Measurements from ENCODE around the gene SOX2. TPM values are rescaled to one million over a fixed set of nuclear protein-coding genes. Genes with fewer than 3 reads are reported as not detected.

The SOX2 gene
- total RNA-seq, 1 experiment from 2014 or later, result 0.39 TPM

GRCh38 chr3:181717549-181718171 lies 5.9 kb downstream of the SOX2 start:
- no TSS peak for BruUV-seq (replicated peaks)

GRCh38 chr3:181718369-181718768 lies 6.6 kb downstream of the SOX2 start:
- Histone ChIP-seq H3K4me3 (ENCODE audit: low read depth in 2 of 2, low read length in 2 of 2) (no peak overlapping the region), H3K9me3 (ENCODE audit: control insufficient read depth, insufficient read depth, low read depth, low read length) (no peaks in the 10 kb centered on the region), H3K27me3 (ENCODE audit: control insufficient read depth, insufficient read depth, low read length) (peaks cover 37% of the 10 kb centered on the region), H3K36me3 (ENCODE audit: control insufficient read depth, insufficient read depth, low read length) (no peaks in the 10 kb centered on the region), H3K4me1 (ENCODE audit: control insufficient read depth, insufficient read depth, low read length) (no peaks in the 10 kb centered on the region), H3K27ac (ENCODE audit: low read length) (no peak overlapping the region)
- CTCF ChIA-PET, result no interaction called here
- TF ChIP-seq TCF7L2 (IDR thresholded peaks at IDR 0.05; ENCODE audit: low read depth, low read length) (no peak), POLR2AphosphoS5 (IDR thresholded peaks at IDR 0.05; ENCODE audit: low read depth, low read length) (no peak), SIN3A (IDR thresholded peaks at IDR 0.05; ENCODE audit: borderline replicate concordance, insufficient read depth, low read depth, low read length) (no peak)
- POLR2A ChIA-PET, result no interaction called here
- ATAC-seq (no peak), DNase-seq (ENCODE audit: low read depth, low spot score) (no peak)
- intact Hi-C loops (cut with micrococcal nuclease; ENCODE audit: unreplicated experiment) (no loop called here), in situ Hi-C loops (cut with HindIII; ENCODE audit: low pct_unique_long_range_greater_than_20kb, low sequenced_read_pairs) (no loop called here)
- no TSS peak for BruUV-seq (replicated peaks)

More at GRCh38 chr3:181717549-181718171, 5.9 kb downstream of the SOX2 start:
- Histone ChIP-seq H3K36me3 (ENCODE audit: control insufficient read depth, insufficient read depth, low read length) (no peaks in the 10 kb centered on the region), H3K9me3 (ENCODE audit: control insufficient read depth, insufficient read depth, low read depth, low read length) (no peaks in the 10 kb centered on the region), H3K27me3 (ENCODE audit: control insufficient read depth, insufficient read depth, low read length) (peaks cover 37% of the 10 kb centered on the region), H3K4me3 (ENCODE audit: low read depth in 2 of 2, low read length in 2 of 2) (no peak overlapping the region), H3K4me1 (ENCODE audit: control insufficient read depth, insufficient read depth, low read length) (no peaks in the 10 kb centered on the region), H3K27ac (ENCODE audit: low read length) (no peak overlapping the region)
- DNase-seq (ENCODE audit: low read depth, low spot score), result no peak
- TF ChIP-seq CTCF (IDR thresholded peaks at IDR 0.05) (no peak), REST (IDR thresholded peaks at IDR 0.05; ENCODE audit: insufficient read depth in 1 of 2, low read depth in 2 of 2, low read length in 1 of 2) (no peak), TCF7L2 (IDR thresholded peaks at IDR 0.05; ENCODE audit: low read depth, low read length) (no peak), SIN3A (IDR thresholded peaks at IDR 0.05; ENCODE audit: borderline replicate concordance, insufficient read depth, low read depth, low read length) (no peak), POLR2AphosphoS5 (IDR thresholded peaks at IDR 0.05; ENCODE audit: low read depth, low read length) (no peak)
- intact Hi-C loops (cut with micrococcal nuclease; ENCODE audit: unreplicated experiment) (no loop called here), in situ Hi-C loops (cut with HindIII; ENCODE audit: low pct_unique_long_range_greater_than_20kb, low sequenced_read_pairs) (no loop called here)
- no peak for ATAC-seq
- ChIA-PET CTCF (no interaction called here), POLR2A (no interaction called here)
